ENCODE measurements around the gene TBL2. TPM values are rescaled to one million over a fixed set of nuclear protein-coding genes. Genes with fewer than 3 reads are reported as not detected.
"Not testable (repeated sequence)": the region's sequence is repeated elsewhere in the genome, so short reads cannot be mapped to it uniquely, and the experiment has no call there.

Gene TBL2
- total RNA-seq, 2 experiments from 2014 or later = 21.5 to 23.6 TPM

- not testable (repeated sequence) for DNase-seq
These were observed 2.6 kb upstream of the TBL2 start for GRCh38 chr7:73581006-73581405.

GRCh38 chr7:73577627-73578341, 595 bp downstream of the TBL2 start:
- H3K4me3 Mint-ChIP-seq = peak overlapping the region; percentile 87
- intact Hi-C loops (cut with micrococcal nuclease) = loop anchor here (1.0 to 10.0 kb wide), 9 partner anchors 20 to 749 kb away; partner anchors contain the start of genes ABHD11, BAZ1B, BCL7B and BUD23
- CTCF ChIA-PET = interaction anchor here (1.4 to 1.7 kb wide), 2 partner anchors 18 to 59 kb away, joined by 6 read pairs; no protein-coding TSS in a partner anchor
- peaks cover 10% of the 10 kb centered on the region for H3K36me3 Mint-ChIP-seq (ENCODE audit: low read depth)
- peaks cover 32% of the 10 kb centered on the region for H3K4me1 Mint-ChIP-seq (ENCODE audit: low read depth)
- H3K9me3 Mint-ChIP-seq = no peaks in the 10 kb centered on the region
- peak; percentile 23 for DNase-seq
- peak overlapping the region; percentile 66 for H3K27ac Mint-ChIP-seq
- H3K27me3 Mint-ChIP-seq (ENCODE audit: low read depth) = no peaks in the 10 kb centered on the region

More at GRCh38 chr7:73581006-73581405, 2.6 kb upstream of the TBL2 start:
- H3K36me3 Mint-ChIP-seq (ENCODE audit: low read depth); H3K4me3 Mint-ChIP-seq; H3K27me3 Mint-ChIP-seq (ENCODE audit: low read depth); H3K27ac Mint-ChIP-seq; H3K9me3 Mint-ChIP-seq; CTCF ChIA-PET; intact Hi-C loops (cut with micrococcal nuclease): not testable (repeated sequence)
- peaks cover 27% of the 10 kb centered on the region for H3K4me1 Mint-ChIP-seq (ENCODE audit: low read depth)

GRCh38 chr7:73573791-73574190, 4.6 kb downstream of the TBL2 start:
- Mint-ChIP-seq H3K4me3 (no peak overlapping the region), H3K27me3 (ENCODE audit: low read depth) (no peaks in the 10 kb centered on the region), H3K9me3 (no peaks in the 10 kb centered on the region), H3K27ac (no peak overlapping the region), H3K36me3 (ENCODE audit: low read depth) (peaks cover 25% of the 10 kb centered on the region), H3K4me1 (ENCODE audit: low read depth) (peaks cover 25% of the 10 kb centered on the region)
- DNase-seq = no peak
- CTCF ChIA-PET = no interaction called here
- intact Hi-C loops (cut with micrococcal nuclease) = loop anchor here (10.0 kb wide), 1 partner anchor 89 kb away; no protein-coding TSS in a partner anchor

- no peak overlapping the region for H3K27ac Mint-ChIP-seq
- peaks cover 25% of the 10 kb centered on the region for H3K4me1 Mint-ChIP-seq (ENCODE audit: low read depth)
- peaks cover 24% of the 10 kb centered on the region for H3K36me3 Mint-ChIP-seq (ENCODE audit: low read depth)
- intact Hi-C loops (cut with micrococcal nuclease) = loop anchor here (10.0 kb wide), 1 partner anchor 88 kb away; no protein-coding TSS in a partner anchor
- H3K4me3 Mint-ChIP-seq = no peak overlapping the region
- no peaks in the 10 kb centered on the region for H3K9me3 Mint-ChIP-seq
- no peaks in the 10 kb centered on the region for H3K27me3 Mint-ChIP-seq (ENCODE audit: low read depth)
- CTCF ChIA-PET = no interaction called here
- DNase-seq = no peak
These were observed 5.1 kb downstream of the TBL2 start for GRCh38 chr7:73573276-73573675.

- peaks cover 23% of the 10 kb centered on the region for H3K36me3 Mint-ChIP-seq (ENCODE audit: low read depth)
- CTCF ChIA-PET = no interaction called here
- H3K4me1 Mint-ChIP-seq (ENCODE audit: low read depth) = peaks cover 28% of the 10 kb centered on the region
- no peak overlapping the region for H3K27ac Mint-ChIP-seq
- no peaks in the 10 kb centered on the region for H3K9me3 Mint-ChIP-seq
- no peaks in the 10 kb centered on the region for H3K27me3 Mint-ChIP-seq (ENCODE audit: low read depth)
- no peak overlapping the region for H3K4me3 Mint-ChIP-seq
- intact Hi-C loops (cut with micrococcal nuclease) = loop anchor here (10.0 kb wide), 1 partner anchor 88 kb away; no protein-coding TSS in a partner anchor
- DNase-seq = no peak
These were observed 5.6 kb downstream of the TBL2 start for GRCh38 chr7:73572767-73573186.

- Mint-ChIP-seq H3K9me3 (no peaks in the 10 kb centered on the region), H3K36me3 (ENCODE audit: low read depth) (peaks cover 18% of the 10 kb centered on the region), H3K27me3 (ENCODE audit: low read depth) (no peaks in the 10 kb centered on the region), H3K27ac (no peak overlapping the region), H3K4me3 (no peak overlapping the region), H3K4me1 (ENCODE audit: low read depth) (peaks cover 24% of the 10 kb centered on the region)
- CTCF ChIA-PET = no interaction called here
- no peak for DNase-seq
- intact Hi-C loops (cut with micrococcal nuclease) = loop anchor here (10.0 kb wide), 1 partner anchor 86 kb away; no protein-coding TSS in a partner anchor
These were observed 7.4 kb downstream of the TBL2 start for GRCh38 chr7:73570977-73571376.

- Mint-ChIP-seq H3K36me3 (ENCODE audit: low read depth) (peaks cover 18% of the 10 kb centered on the region), H3K4me1 (ENCODE audit: low read depth) (peaks cover 29% of the 10 kb centered on the region), H3K27ac (no peak overlapping the region), H3K4me3 (no peak overlapping the region), H3K27me3 (ENCODE audit: low read depth) (no peaks in the 10 kb centered on the region), H3K9me3 (no peaks in the 10 kb centered on the region)
- DNase-seq = no peak
- CTCF ChIA-PET = interaction anchor here (1.2 kb wide), 1 partner anchor 36 kb away, joined by 3 read pairs; no protein-coding TSS in a partner anchor
- intact Hi-C loops (cut with micrococcal nuclease) = loop anchor here (10.0 kb wide), 1 partner anchor 86 kb away; no protein-coding TSS in a partner anchor
These were observed 7.9 kb downstream of the TBL2 start for GRCh38 chr7:73570521-73570920.

- H3K27me3 Mint-ChIP-seq (ENCODE audit: low read depth) = no peaks in the 10 kb centered on the region
- H3K4me3 Mint-ChIP-seq = no peak overlapping the region
- no peak for DNase-seq
- H3K27ac Mint-ChIP-seq = no peak overlapping the region
- CTCF ChIA-PET = interaction anchor here (1.2 kb wide), 1 partner anchor 37 kb away, joined by 3 read pairs; no protein-coding TSS in a partner anchor
- H3K36me3 Mint-ChIP-seq (ENCODE audit: low read depth) = peaks cover 18% of the 10 kb centered on the region
- intact Hi-C loops (cut with micrococcal nuclease) = no loop called here
- peaks cover 26% of the 10 kb centered on the region for H3K4me1 Mint-ChIP-seq (ENCODE audit: low read depth)
- no peaks in the 10 kb centered on the region for H3K9me3 Mint-ChIP-seq
These were observed 9.3 kb downstream of the TBL2 start for GRCh38 chr7:73569042-73569608.

GRCh38 chr7:73567846-73568685, 10.3 kb downstream of the TBL2 start:
- Mint-ChIP-seq H3K36me3 (ENCODE audit: low read depth) (peaks cover 16% of the 10 kb centered on the region), H3K4me1 (ENCODE audit: low read depth) (peaks cover 25% of the 10 kb centered on the region), H3K27me3 (ENCODE audit: low read depth) (no peaks in the 10 kb centered on the region), H3K9me3 (no peaks in the 10 kb centered on the region), H3K4me3 (no peak overlapping the region), H3K27ac (peak overlapping the region; percentile 61)
- intact Hi-C loops (cut with micrococcal nuclease) = no loop called here
- no peak for DNase-seq
- CTCF ChIA-PET = no interaction called here

GRCh38 chr7:73567140-73567539, 11.2 kb downstream of the TBL2 start:
- no peak for DNase-seq
- Mint-ChIP-seq H3K9me3 (no peaks in the 10 kb centered on the region), H3K27me3 (ENCODE audit: low read depth) (no peaks in the 10 kb centered on the region), H3K36me3 (ENCODE audit: low read depth) (peaks cover 13% of the 10 kb centered on the region), H3K27ac (no peak overlapping the region), H3K4me1 (ENCODE audit: low read depth) (peaks cover 25% of the 10 kb centered on the region), H3K4me3 (no peak overlapping the region)
- CTCF ChIA-PET = interaction anchor here (1.4 kb wide), 1 partner anchor 9 kb away, joined by 5 read pairs; no protein-coding TSS in a partner anchor
- intact Hi-C loops (cut with micrococcal nuclease) = no loop called here

GRCh38 chr7:73566431-73566830, 11.9 kb downstream of the TBL2 start:
- Mint-ChIP-seq H3K27ac (peak overlapping the region; percentile 15), H3K4me3 (peak overlapping the region; percentile 57), H3K4me1 (ENCODE audit: low read depth) (peaks cover 25% of the 10 kb centered on the region), H3K36me3 (ENCODE audit: low read depth) (peaks cover 13% of the 10 kb centered on the region)
- H3K27me3 Mint-ChIP-seq (ENCODE audit: low read depth); DNase-seq; H3K9me3 Mint-ChIP-seq; intact Hi-C loops (cut with micrococcal nuclease): not testable (repeated sequence)
- CTCF ChIA-PET = interaction anchor here (1.4 kb wide), 1 partner anchor 10 kb away, joined by 5 read pairs; no protein-coding TSS in a partner anchor
